ENCODE measurements around the gene GRIK4.

The GRIK4 gene

GRCh38 chr11:120710354-120711131, 199.0 kb downstream of the GRIK4 start:
- no peak for DNase-seq
- no peak for ATAC-seq

DNA sequence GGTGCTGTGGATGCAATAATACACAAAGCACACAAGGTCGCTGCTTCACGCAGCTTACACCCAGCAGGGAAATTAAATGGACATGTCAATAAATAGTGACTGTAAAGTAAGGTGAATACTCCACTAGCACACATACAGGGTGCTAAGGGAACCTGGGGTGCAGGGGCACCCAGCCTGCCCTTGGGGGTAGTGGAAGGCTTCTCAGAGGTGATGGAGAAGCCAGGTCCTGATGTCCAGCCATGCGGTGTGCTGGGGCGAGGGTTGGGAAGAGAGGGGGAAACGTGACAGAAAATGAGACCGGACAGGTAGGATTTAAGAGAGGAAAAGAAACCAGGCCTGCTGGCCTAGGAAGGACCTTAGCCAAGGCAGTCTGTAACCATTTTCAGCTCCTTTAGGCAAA, 200.5 kb downstream of the GRIK4 start:
- ATAC-seq (no peak), DNase-seq (no peak)

- DNase-seq (no peak), ATAC-seq (no peak)
Measured at GRCh38 chr11:120712881-120713280, 201.3 kb downstream of the GRIK4 start.

GRCh38 chr11:120713296-120713695, 201.7 kb downstream of the GRIK4 start:
- DNase-seq = no peak
- no peak for ATAC-seq

GRCh38 chr11:120714438-120714837, 202.9 kb downstream of the GRIK4 start:
- no peak for DNase-seq
- ATAC-seq = no peak

GRCh38 chr11:120715239-120715638, 203.7 kb downstream of the GRIK4 start:
- ATAC-seq = no peak

GRCh38 chr11:120717042-120717441, 205.5 kb downstream of the GRIK4 start:
- DNase-seq = no peak
- no peak for ATAC-seq

More at GRCh38 chr11:120715239-120715638, 203.7 kb downstream of the GRIK4 start:
- no peak for DNase-seq

DNA sequence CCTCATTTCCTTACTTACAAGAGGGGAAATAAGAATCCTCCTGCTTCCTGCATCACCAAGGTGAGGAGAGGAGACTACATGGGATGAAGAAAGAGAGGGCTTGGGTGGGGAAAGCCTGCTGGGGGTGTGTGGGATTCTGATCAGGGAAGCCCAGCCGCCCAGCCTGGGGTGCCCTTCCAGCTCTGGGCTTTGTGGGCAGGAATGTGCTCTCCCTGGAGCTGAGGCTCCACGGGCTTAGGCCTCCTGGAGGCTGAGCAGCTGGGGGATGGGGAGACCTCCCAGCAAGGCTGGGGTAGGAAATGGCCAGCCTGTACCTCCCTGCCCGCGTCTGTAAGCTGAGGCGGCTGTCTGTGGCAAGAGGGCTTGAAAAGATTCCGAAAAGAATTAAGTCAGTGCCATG, 206.1 kb downstream of the GRIK4 start:
- no peak for DNase-seq
- ATAC-seq = no peak

- ATAC-seq (no peak), DNase-seq (no peak)
Measured at GRCh38 chr11:120718171-120718570, 206.6 kb downstream of the GRIK4 start.

DNA sequence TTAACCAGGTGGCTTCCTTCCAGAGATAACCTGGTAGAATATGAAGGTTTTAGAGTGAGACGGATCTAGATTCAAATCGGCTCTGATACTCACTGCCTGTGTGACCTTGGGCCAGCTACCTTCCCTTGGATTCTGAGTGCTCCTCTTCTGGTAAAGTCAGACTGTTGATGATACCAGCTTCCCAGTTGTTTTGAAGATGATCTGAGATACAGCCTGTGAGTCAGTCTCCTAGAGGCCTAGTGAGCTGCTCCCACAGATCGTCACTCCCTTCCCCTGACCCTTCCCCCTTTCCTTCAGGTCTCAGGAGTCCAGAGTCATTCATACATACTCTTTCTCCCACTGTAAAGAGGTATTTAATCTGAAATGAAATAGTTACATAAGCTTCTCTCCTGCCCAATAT, 207.8 kb downstream of the GRIK4 start:
- no peak for ATAC-seq

DNA sequence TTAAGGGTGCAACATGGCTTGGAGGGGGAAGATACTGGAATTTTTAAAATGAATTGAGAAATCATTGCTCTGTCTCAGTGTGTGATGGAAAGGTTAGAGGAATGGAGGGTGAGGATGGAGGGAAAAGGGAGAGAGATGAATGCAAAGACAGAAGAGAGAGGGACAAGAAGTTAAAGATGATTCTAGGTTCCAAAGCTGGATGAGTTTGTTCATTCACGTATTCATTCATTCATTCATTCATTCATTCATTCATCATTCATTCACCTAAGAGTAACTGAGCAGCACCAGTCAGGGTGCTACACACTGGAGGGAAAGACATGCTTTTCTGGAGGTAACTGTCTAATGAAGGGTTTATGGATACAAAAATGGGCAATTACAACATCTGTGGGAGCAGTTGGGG, 209.2 kb downstream of the GRIK4 start:
- no peak for DNase-seq
- no peak for ATAC-seq

More for the DNA sequence above, 207.8 kb downstream of the GRIK4 start:
- DNase-seq = no peak

- no peak for DNase-seq
- no peak for ATAC-seq
Measured at GRCh38 chr11:120722524-120722923, 211.0 kb downstream of the GRIK4 start.

DNA sequence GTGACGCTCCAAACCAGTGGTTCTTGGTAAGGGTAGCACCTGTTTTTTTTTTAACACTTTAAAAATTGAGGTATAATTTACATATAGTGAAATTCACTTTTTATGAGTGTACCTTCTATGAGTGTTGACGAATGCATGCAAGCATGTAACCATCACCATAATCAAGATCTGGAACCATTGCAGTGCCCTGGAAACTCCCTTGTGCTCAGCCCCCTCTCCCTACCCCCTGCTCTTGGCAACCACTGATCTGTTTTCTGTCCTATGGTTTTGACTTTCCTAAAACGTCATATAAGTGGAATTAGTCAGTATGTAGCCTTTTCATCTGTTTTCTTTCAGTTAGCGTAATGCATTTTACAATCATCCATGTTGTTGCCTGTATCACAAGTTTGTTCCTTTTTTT, 212.2 kb downstream of the GRIK4 start:
- DNase-seq = no peak
- ATAC-seq = no peak

DNA sequence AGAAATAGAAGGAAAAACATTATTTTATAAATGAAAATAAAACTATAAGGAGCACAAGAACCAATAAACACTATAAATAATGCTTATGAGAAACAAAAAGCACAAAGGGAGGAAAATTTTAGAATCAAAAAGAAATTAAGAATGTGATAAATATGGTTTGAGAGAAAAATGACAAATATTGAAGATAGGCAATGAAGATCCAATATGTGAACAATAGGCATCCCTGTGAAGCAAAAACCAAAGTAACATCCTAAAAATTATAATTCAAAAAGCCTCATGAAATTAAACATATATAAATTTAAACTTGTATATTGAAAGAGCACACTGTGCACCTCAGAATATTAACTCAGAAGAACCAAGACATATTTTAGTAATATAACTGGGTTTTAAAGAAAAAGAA, 216.2 kb downstream of the GRIK4 start:
- DNase-seq (no peak), ATAC-seq (no peak)

DNA sequence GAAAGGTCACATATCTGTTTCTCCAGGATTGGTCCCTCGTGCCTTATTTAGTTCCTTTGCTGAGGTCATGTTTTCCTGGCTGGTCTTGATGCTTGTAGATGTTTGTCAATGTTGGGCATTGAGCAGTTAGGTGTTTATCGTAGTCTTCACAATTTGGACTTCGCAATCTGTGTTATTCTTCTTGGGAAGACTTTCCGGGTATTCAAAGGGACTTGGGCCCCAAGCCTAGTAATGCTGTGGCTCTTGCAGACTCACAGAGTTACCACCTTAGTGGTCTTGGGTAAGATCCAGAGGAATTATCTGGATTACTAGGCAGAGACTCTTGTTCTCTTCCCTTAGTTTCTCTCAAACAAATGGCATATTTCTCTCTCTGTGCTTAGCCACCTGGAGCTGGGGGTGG, 223.5 kb downstream of the GRIK4 start:
- DNase-seq (no peak), ATAC-seq (no peak)

DNA sequence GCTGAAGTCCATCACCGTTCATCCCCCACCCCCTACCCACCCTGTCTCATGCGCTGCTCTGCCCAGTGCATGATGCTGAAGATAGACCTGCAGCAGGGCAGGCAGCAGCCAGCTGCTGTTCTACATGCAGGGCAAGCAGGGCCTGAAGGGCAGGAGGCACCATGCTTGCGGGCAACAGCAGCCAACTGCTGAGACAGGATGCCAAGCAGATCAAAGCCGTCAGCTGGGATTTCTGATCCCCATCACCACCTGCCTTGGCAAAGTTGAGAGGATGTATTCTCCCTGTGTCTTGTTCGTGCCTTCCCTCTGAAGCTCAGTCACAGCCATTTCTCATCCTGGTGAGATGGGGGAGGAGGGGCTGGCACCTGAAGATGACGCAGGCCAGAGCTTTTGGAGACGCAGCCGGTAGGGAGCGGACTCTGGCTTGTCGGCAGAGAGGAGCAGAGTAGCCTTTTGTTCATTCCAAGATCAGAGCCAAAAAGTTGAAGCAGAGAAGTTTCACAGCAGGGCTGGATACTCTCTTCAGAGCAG, 227.0 kb downstream of the GRIK4 start:
- no peak for DNase-seq
- ATAC-seq = no peak

- ATAC-seq = no peak
- DNase-seq = no peak
Measured at GRCh38 chr11:120739780-120740179, 228.2 kb downstream of the GRIK4 start.

DNA sequence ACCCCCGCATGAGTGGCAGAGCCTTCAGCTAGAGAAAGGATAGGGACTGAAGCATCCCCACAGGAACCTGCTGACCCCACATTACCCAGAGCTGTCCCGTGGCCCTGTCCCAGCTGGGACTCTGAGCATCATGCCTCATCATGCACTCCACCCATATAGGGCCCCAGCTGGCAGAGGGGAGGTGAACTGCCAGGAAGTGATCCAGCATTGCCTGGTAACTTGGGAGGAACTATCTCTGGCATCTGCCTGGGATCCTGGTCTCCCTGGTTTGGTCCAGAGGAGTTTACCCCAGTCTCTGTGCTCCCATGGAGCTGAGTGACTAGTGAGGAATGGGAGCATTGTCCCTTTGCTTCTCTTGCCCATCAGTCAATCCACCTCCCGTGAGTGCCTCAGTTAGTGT, 228.8 kb downstream of the GRIK4 start:
- DNase-seq (no peak), ATAC-seq (no peak)

DNA sequence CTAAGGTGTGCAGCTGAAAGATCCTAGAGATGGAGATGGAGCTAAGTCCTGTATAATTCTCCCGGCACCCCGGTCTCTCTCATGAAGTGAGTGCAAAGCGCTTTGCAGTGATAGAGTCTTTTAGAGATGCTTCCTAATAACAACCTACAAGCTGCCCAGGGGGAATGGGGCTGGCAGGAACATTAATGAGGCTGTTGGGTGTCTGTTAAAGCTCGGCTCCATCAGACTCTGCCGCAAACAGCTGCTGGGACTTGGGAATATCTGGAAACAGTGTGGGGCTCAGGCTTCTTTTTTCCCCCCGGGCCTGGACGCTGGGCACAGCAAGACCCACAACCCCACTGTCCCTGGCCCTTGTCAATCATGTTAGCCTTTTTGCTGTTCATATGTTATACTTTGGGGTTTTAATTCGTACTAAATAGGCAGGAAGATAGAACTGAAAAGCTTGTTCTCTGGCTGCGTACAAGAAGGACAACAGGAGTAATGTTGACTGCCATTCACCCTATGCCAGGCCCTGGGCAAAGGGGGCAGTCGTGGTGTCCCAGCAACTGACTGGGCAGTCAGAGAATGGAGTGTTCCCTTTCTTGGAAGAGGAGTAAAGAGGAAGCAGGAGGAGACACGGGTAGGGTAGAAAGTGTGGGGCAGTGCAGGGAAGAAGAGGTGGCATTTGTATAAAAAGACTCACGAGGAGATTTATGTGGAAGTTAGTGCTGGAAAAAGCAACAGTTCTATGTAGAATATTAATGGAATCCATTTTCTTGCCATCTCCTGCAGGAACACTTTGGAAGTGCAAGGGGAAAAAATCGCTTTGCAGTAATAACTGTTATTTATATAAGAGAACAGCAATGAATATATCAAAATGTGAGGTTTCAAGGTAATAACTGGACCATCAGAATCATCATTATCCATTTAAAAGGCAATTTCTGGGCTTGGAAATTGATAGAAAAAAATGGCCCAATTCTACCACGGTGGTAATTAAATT, 232.8 kb downstream of the GRIK4 start:
- no peak for DNase-seq
- ATAC-seq = no peak

GRCh38 chr11:120746376-120746775, 234.8 kb downstream of the GRIK4 start:
- DNase-seq (no peak), ATAC-seq (no peak)

- DNase-seq (no peak), ATAC-seq (no peak)
Measured at GRCh38 chr11:120746836-120747609, 235.5 kb downstream of the GRIK4 start.
